ENCODE results near the gene GPR35.
"Not testable (repeated sequence)": the region's sequence is repeated elsewhere in the genome, so short reads cannot be mapped to it uniquely, and the experiment has no call there.

Gene GPR35

GRCh38 chr2:240603081-240603835 lies 22.0 kb upstream of the GPR35 start:
- no peak for DNase-seq (ENCODE audit: low read depth)

- DNase-seq (ENCODE audit: low read depth) = no peak
Measured at GRCh38 chr2:240603846-240604245, 21.4 kb upstream of the GPR35 start.

GRCh38 chr2:240604291-240604938 lies 20.9 kb upstream of the GPR35 start:
- DNase-seq (ENCODE audit: low read depth) = no peak

GRCh38 chr2:240604939-240605716 lies 20.2 kb upstream of the GPR35 start:
- no peak for DNase-seq (ENCODE audit: low read depth)

- no peak for DNase-seq (ENCODE audit: low read depth)
Measured at GRCh38 chr2:240605867-240606743, 19.2 kb upstream of the GPR35 start.

- no peak for DNase-seq (ENCODE audit: low read depth)
Measured at GRCh38 chr2:240611601-240612210, 13.6 kb upstream of the GPR35 start.

- DNase-seq (ENCODE audit: low read depth) = no peak
Measured at GRCh38 chr2:240613781-240614180, 11.5 kb upstream of the GPR35 start.

GRCh38 chr2:240614391-240614790 lies 10.9 kb upstream of the GPR35 start:
- DNase-seq (ENCODE audit: low read depth) = no peak

GRCh38 chr2:240615396-240615795 lies 9.9 kb upstream of the GPR35 start:
- no peak for DNase-seq (ENCODE audit: low read depth)

- DNase-seq (ENCODE audit: low read depth) = no peak
Measured at GRCh38 chr2:240615820-240616547, 9.3 kb upstream of the GPR35 start.

GRCh38 chr2:240616860-240617666 lies 8.2 kb upstream of the GPR35 start:
- DNase-seq (ENCODE audit: low read depth) = not testable (repeated sequence)

- DNase-seq (ENCODE audit: low read depth) = no peak
Measured at GRCh38 chr2:240618776-240619175, 6.5 kb upstream of the GPR35 start.

- no peak for DNase-seq (ENCODE audit: low read depth)
Measured at GRCh38 chr2:240619506-240620148, 5.7 kb upstream of the GPR35 start.

- DNase-seq (ENCODE audit: low read depth) = no peak
Measured at GRCh38 chr2:240620149-240620731, 5.0 kb upstream of the GPR35 start.

GRCh38 chr2:240620859-240621258 lies 4.4 kb upstream of the GPR35 start:
- no peak for DNase-seq (ENCODE audit: low read depth)

GRCh38 chr2:240622060-240622411 lies 3.2 kb upstream of the GPR35 start:
- DNase-seq (ENCODE audit: low read depth) = no peak

- peak; percentile 37 for DNase-seq (ENCODE audit: low read depth)
Measured at GRCh38 chr2:240622531-240623235, 2.6 kb upstream of the GPR35 start.

- no peak for DNase-seq (ENCODE audit: low read depth)
Measured at GRCh38 chr2:240623531-240624010, 1.7 kb upstream of the GPR35 start.
